Esophagus squamous epithelium (tissue), 5 donors: ENCODE data around the gene TNPO3. TPM values are rescaled to one million over a fixed set of nuclear protein-coding genes. Genes with fewer than 3 reads are reported as not detected.
A peak's percentile ranks its signal among the peaks of the same experiment; 100 is the strongest.

Source experiments
- DNase-seq: peaks from one replicate; lab custom pipeline; 2025; lab: John Stamatoyannopoulos, UW
- H3K27ac ChIP-seq, 4 donors: fragments of 200-600 bp; sonication (generic); one replicate each; pipeline ENCODE4 v1.5.1; 2016 to 2019; ENCODE audit warnings: mild to moderate bottlenecking in 1 of 4
- H3K27me3 ChIP-seq, 4 donors: fragments of 200-600 bp; sonication (generic); 1 replicate in 3 of 4; 2 replicates in 1 of 4; pipeline versions ENCODE4 v1.5.1 to v1.6.0; 2017 to 2021; ENCODE audit warnings: antibody characterized with exemption in 1 of 4
- H3K36me3 ChIP-seq, 3 donors: fragments of 200-600 bp; sonication (generic); one replicate each; pipeline ENCODE4 v1.5.1; 2016 to 2019
- H3K4me1 ChIP-seq, 3 donors: fragments of 200-600 bp; sonication (generic); one replicate each; pipeline ENCODE4 v1.5.1; 2017 to 2019
- H3K4me3 ChIP-seq, 4 donors: fragments of 200-600 bp; sonication (generic); 1 replicate in 3 of 4; 2 replicates in 1 of 4; pipeline ENCODE4 v1.5.1; 2016 to 2019; ENCODE audit warnings: mild to moderate bottlenecking in 2 of 4, moderate library complexity in 1 of 4
- H3K9me3 ChIP-seq, 3 donors: fragments of 200-600 bp; sonication (generic); one replicate each; pipeline ENCODE4 v1.5.1; 2016 to 2019
- POLR2A ChIP-seq, 4 donors: fragments of 450-650 bp; IDR thresholded peaks; one replicate each; pipeline ENCODE4 v1.6.1; 2017; ENCODE audit warnings: antibody characterized with exemption in 4 of 4, mild to moderate bottlenecking in 4 of 4, moderate library complexity in 3 of 4
- WGBS, 2 donors: methylation state at CpG; one replicate each; pipeline ENCODE4 v1.1.5; 2018; 5-methylcytosine and 5-hydroxymethylcytosine counted together
- intact Hi-C: fragments of 100-400 bp; cut with DNase I; formaldehyde crosslinking; loops from one replicate; pipeline ENCODE4 v1.15.0; 2022
- total RNA-seq, 4 donors: library from RNA; depleted of rRNA; stranded (reverse); fragments of >200 nt; gene quantifications; one replicate each; pipeline ENCODE4 v1.1.0, GENCODE V29; 2016
- TF ChIP-seq, protein P1 (sequence below), 6 experiments: fragments of 450-650 bp in 4 of 6; fragments of 200-600 bp in 2 of 6; sonication (generic) in 2 of 6; IDR thresholded peaks; one replicate each; pipeline ENCODE4 v1.5.1; 2016 to 2019; ENCODE audit warnings: antibody characterized with exemption in 6 of 6, mild to moderate bottlenecking in 4 of 6, moderate library complexity in 4 of 6
- donor health status: DM: yes; HTN: yes; CAD: no.

TNPO3 gene
- 10 to 100 TPM; 26.4 to 49.6 (median 39.3) TPM for total RNA-seq

DNA sequence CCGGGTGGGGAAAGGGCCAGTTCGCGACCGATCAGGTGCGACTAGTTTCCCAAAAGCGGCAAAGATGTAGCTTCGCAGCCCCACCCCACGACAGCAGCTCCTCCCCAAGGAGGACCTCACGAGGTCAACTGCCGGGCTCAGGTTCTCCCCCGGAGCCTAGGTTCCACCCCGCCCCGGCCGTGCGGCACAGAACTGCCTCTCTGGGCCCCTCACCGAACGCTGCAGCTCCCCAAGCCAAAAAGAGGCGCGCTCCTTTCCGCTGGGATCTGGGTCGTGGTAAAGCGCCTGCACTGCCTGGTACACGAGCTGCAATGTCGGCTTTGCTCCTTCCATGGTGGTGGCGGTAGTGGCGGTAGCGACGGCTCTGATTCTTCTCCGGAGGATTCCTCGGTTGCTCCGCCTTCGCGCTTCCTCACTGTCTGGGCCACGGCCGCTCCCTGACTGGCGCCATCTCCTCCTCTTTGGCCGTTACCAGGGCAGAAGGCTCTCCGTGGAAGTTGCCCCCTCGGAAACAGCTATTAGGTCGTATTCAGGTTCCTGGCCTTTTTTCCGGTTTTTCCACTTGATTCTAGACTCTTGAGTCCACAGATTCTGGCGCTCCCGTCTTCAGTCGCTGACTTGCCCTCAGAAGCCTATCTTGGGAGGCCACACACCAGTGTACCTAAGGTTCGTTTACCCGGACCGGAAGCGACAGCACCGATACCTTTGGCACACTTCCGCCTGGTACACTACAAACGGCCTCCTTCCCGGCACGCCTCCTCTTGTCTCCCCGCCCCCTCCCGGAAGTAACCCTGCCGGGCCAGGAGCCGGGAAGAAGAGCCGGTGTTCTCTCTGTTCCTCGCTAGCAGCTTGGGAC is at the start of gene TNPO3:
TNPO3 (minus strand) TSS at position 674 of the 856 bp plus-strand sequence; CDS start at position 333, 341 bp downstream.
- H3K4me1 ChIP-seq = peaks cover 12 to 53% (median 17%) of the 10 kb centered on the region in 3 donors
- H3K27ac ChIP-seq = peak within 1 kb of the TSS; percentile 95 to 97 (median 96)
- peaks cover 0 to 9% (median 0%) of the 10 kb centered on the region in 3 donors for H3K36me3 ChIP-seq
- peak; percentile 60 for DNase-seq
- no peaks in the 10 kb centered on the region for H3K9me3 ChIP-seq
- H3K27me3 ChIP-seq = no peaks in the 10 kb centered on the region
- WGBS, 2 donors = 0 to 1% methylated on average over 35 to 39 of the region's 59 CpGs
- H3K4me3 ChIP-seq = peak within 1 kb of the TSS; percentile 74 to 91 (median 80)
- TF ChIP-seq POLR2A (IDR thresholded peaks at IDR 0.05) = peak in 3 of 4 donors; percentile 70 to 86 (median 84)
- TF ChIP-seq, protein P1, sequence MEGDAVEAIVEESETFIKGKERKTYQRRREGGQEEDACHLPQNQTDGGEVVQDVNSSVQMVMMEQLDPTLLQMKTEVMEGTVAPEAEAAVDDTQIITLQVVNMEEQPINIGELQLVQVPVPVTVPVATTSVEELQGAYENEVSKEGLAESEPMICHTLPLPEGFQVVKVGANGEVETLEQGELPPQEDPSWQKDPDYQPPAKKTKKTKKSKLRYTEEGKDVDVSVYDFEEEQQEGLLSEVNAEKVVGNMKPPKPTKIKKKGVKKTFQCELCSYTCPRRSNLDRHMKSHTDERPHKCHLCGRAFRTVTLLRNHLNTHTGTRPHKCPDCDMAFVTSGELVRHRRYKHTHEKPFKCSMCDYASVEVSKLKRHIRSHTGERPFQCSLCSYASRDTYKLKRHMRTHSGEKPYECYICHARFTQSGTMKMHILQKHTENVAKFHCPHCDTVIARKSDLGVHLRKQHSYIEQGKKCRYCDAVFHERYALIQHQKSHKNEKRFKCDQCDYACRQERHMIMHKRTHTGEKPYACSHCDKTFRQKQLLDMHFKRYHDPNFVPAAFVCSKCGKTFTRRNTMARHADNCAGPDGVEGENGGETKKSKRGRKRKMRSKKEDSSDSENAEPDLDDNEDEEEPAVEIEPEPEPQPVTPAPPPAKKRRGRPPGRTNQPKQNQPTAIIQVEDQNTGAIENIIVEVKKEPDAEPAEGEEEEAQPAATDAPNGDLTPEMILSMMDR (IDR thresholded peaks at IDR 0.05) = peak in 1 of 6 experiments; percentile 2
- intact Hi-C loops = no loop called here

DNA sequence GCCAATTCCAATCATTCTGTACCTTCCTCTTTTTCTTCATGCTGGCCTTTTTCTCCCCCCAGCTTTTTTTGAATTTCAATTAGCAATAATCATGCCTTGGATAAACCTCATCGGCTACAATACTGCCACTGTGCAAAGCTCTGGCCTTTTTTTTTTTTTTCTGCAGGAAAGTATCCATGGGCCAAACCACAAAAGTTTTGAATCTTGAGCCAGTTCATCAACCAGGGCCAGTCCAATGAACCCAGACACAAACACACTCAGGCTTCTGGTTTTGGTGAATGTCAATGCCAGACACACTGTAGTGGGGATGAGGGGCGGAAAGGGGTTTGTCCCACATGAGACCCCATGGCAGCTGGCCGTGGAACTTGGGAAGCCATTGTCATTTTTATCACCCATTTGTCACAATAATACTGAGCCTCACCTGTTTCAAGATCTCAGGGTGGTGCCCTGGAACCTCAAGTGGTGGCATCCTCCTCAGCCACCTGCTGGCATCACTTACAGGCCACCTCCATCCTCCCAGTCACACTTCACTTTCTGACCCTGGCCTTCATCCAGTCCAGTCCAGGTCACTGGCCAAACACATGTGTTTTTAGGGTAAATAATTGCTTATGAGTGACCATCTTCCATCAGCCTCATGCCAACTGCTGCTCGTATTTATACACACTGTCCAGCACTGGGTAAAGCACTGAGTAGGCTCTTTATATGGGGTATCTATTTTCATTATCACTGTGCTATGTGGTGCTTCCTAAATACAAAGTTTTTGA is 48.8 kb upstream of the TNPO3 start:
- Histone ChIP-seq H3K4me3 (no peak overlapping the region), H3K36me3 (no peaks in the 10 kb centered on the region), H3K27me3 (no peaks in the 10 kb centered on the region), H3K4me1 (peaks cover 0 to 12% (median 0%) of the 10 kb centered on the region in 3 donors), H3K27ac (no peak overlapping the region), H3K9me3 (no peaks in the 10 kb centered on the region)
- TF ChIP-seq, protein P1 (IDR thresholded peaks at IDR 0.05) = no peak
- no peak for TF ChIP-seq POLR2A (IDR thresholded peaks at IDR 0.05)
- DNase-seq = no peak
- WGBS, 2 donors = 86 to 89% methylated on average over 3 to 4 of the region's 4 CpGs
- intact Hi-C loops = no loop called here

DNA sequence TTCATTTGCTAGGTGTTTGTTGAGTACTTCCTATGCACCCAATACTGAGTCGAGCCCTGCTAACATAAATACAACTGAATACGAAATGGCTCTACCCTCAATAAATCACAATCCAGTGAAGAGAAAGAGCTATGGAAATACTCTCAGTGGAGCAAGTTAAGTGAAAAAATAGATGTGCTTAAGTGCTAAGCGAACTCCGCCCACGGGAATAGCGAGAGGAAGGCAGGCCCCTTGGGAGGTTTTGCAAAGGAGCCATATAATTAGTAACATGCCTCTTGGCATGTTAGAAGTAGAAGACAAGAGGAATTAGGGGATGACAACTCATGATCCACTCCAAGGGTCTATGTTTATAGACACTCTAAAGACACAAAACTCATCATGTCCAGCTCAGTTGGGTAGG is 46.8 kb upstream of the TNPO3 start:
- no peaks in the 10 kb centered on the region for H3K36me3 ChIP-seq
- H3K27ac ChIP-seq = no peak overlapping the region
- no peaks in the 10 kb centered on the region for H3K27me3 ChIP-seq
- peaks cover 0 to 17% (median 0%) of the 10 kb centered on the region in 3 donors for H3K4me1 ChIP-seq
- TF ChIP-seq, protein P1 (IDR thresholded peaks at IDR 0.05) = no peak
- no peak for TF ChIP-seq POLR2A (IDR thresholded peaks at IDR 0.05)
- H3K9me3 ChIP-seq = no peaks in the 10 kb centered on the region
- DNase-seq = no peak
- intact Hi-C loops = no loop called here
- H3K4me3 ChIP-seq = no peak overlapping the region
- 80 to 83% methylated on average over 5 to 6 of the region's 6 CpGs for WGBS, 2 donors

DNA sequence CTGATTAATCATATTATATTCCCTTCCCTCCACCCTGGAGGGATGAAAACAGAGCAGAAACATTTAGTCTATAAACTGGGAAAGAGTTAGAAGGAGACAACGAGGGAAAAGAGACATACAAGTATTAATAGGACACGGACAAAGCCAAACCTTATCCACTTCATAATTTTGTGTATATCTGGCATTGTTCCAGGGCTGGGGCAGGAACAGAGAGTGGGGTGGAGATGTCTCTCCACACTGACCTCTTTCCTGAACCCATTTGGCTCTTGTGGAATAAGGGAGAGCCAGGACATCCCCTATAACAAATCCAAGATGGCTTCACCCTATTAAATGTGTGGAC is 45.9 kb upstream of the TNPO3 start:
- 47 to 61% methylated on average over 2 of the region's 2 CpGs for WGBS, 2 donors
- Histone ChIP-seq H3K9me3 (no peaks in the 10 kb centered on the region), H3K4me1 (peaks cover 0 to 17% (median 0%) of the 10 kb centered on the region in 3 donors), H3K4me3 (no peak overlapping the region), H3K36me3 (no peaks in the 10 kb centered on the region), H3K27me3 (peaks cover 0 to 8% (median 0%) of the 10 kb centered on the region in 4 donors), H3K27ac (no peak overlapping the region)
- TF ChIP-seq, protein P1 (IDR thresholded peaks at IDR 0.05) = no peak
- no peak for TF ChIP-seq POLR2A (IDR thresholded peaks at IDR 0.05)
- intact Hi-C loops = no loop called here
- no peak for DNase-seq
